SK-N-SH treated with all-trans-retinoic acid at 6 μM for 48 hours (cell line): ENCODE measurements around the gene ARID5B.

ENCODE experiments used
- ESRRG ChIP-seq: fragments of 250-450 bp; sonication (Bioruptor Pico); IDR thresholded peaks from 2 replicates; pipeline ENCODE4 v1.6.1; 2021; ENCODE audit warnings: mild to moderate bottlenecking
- TSHZ2 ChIP-seq: fragments of 250-450 bp; sonication (Bioruptor Pico); IDR thresholded peaks from 2 replicates; pipeline ENCODE4 v1.5.0; 2020; ENCODE audit warnings: mild to moderate bottlenecking, moderate library complexity

GRCh38 chr10:62048919-62049623 lies 147.6 kb downstream of the ARID5B start:
- TF ChIP-seq ESRRG (no peak), TSHZ2 (CRISPR knock-in tag) (no peak)
